GM19043 (cell line): ENCODE results near the gene OR3A3.
"Not testable (repeated sequence)": the region's sequence is repeated elsewhere in the genome, so short reads cannot be mapped to it uniquely, and the experiment has no call there.

ENCODE experiments used
- ATAC-seq: cut with Tn5 transposase; IDR thresholded peaks from one replicate; pipeline ENCODE4 v1.9.1; 2021; ENCODE audit warnings: low read depth; ENCODE audit not compliant: unreplicated experiment

OR3A3 gene

DNA sequence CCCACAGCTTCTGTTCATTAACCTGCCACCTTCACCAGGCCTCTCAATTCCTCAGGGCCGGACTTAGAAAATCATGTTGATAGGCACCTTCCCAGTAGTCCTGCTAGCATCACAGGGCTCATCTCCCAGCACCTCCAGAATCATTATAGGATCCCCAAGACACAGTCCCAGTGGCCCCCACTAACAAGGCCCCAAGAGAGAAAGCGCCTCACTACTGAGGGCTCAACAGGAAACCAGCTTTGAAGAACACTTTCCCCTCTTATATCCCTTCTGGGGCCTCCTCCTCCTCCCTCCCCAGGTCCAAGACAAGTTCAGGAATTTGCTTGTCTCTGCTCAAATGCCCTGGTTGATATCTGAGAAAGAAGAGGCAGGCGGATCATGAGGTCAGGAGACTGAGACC, at the start of gene OR3A3:
OR3A3 (plus strand) TSS at position 301 of the 400 bp plus-strand sequence.
- ATAC-seq, result no peak

GRCh38 chr17:3371167-3371566, 40.0 kb upstream of the OR3A3 start:
- ATAC-seq, result not testable (repeated sequence)

GRCh38 chr17:3378321-3378720, 32.8 kb upstream of the OR3A3 start:
- no peak for ATAC-seq

GRCh38 chr17:3381957-3382356, 29.2 kb upstream of the OR3A3 start:
- ATAC-seq, result no peak

GRCh38 chr17:3385869-3386816, 25.0 kb upstream of the OR3A3 start, which contains the start of gene OR3A2:
Gene OR3A2, minus strand, starts transcription at chr17:3386308.
- no peak for ATAC-seq

GRCh38 chr17:3389791-3390190, 21.4 kb upstream of the OR3A3 start:
- ATAC-seq, result no peak

GRCh38 chr17:3397801-3398200, 13.4 kb upstream of the OR3A3 start:
- not testable (repeated sequence) for ATAC-seq

GRCh38 chr17:3398310-3398709, 12.9 kb upstream of the OR3A3 start, which contains the start of gene OR1E1:
Gene OR1E1, minus strand, starts transcription at chr17:3398410. Its CDS starts 0 bp downstream, at chr17:3398410.
- no peak for ATAC-seq

DNA sequence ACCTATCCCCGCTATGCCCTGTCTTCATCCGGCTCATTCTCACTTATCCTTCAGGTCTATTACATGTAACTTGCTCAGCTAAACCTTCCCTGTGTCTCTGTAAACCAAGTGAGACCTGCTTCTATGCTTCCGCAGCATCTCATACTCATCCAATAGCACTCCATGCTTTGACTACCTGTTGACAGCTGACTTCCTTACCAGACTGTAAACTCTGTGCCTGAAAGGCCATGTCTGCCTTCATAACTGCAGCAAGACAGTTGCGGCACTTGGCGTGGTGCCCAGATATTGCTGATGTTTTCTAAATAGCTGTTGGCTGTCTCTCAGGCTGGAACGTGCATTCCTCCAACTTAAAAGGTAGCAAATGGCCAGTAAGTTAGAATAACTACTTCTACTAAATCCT, 11.1 kb upstream of the OR3A3 start:
- no peak for ATAC-seq

DNA sequence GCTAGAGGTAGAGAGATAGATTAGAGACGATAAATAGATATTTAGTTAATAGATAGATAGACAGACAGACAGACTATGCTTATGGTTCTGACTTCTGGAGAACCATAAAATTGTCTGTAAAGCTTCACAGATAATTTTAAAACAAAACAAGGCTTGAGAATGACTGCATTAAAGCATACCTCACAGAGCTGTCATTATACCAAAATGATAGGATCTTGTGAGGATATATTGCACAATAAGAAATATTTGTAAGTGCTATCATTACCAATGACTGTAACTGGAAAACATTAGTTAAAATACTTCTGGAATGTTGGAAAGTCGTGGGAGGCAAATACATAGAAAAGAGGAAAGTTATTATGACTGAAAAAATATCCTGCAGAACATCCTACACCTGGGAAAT, 9.4 kb upstream of the OR3A3 start:
- ATAC-seq, result no peak

DNA sequence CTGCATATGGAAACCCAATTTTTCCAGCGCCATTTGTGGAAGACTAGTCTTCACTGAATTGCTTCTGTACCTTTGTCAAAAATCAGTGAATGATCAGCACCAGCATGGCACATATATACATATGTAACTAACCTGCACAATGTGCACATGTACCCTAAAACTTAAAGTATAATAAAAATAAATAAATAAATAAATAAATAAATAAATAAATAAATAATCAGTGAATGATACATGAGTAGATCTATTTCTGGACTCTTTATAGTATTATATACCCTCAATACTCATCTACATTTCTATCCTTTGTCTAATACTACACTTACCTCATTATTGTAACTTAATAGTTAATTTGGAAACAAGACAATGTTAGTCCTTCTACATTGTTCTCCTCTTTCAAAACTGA, 7.3 kb upstream of the OR3A3 start:
- not testable (repeated sequence) for ATAC-seq

DNA sequence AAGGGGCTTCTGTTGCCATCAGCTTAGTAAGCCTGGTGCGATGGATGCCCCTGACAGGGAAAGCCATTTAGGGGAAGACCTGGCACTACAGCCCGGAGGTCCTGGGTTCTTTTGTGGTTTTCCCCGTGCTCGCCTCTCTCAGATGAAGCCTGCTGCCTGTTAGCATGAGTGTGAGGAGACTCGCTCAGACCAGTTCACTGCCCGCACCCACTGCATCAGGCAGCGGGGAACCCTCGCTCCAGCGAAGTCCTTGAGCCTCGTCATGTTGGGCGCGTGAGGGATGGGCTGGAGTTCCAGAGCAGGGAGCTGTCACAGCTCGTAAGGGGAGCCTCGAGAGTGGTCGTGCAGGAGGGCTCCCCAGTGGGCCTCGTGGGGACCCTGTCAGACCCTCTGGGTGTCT, 1.0 kb downstream of the OR3A3 start:
- not testable (repeated sequence) for ATAC-seq

- ATAC-seq, result no peak
Observed at GRCh38 chr17:3415610-3416009, 4.4 kb downstream of the OR3A3 start.

DNA sequence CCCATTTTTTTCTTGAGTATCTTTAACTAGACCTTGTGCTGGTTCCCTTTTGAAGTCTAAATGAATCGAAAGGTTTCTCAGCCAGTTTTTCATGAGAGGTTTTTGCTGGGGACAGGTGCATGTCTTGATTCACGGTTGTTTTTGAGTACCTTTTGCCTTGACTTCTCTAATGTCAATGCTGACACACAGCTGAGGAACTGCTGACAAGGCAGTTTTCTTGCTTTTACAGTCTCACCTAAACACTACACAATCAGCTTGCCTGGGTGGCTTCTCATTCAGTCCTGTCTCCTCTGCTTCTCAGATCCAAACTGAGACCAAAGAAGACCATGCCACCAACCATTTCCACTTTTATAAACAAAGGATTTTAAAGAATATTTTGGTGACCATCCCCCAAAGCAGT, 7.1 kb downstream of the OR3A3 start:
- no peak for ATAC-seq

GRCh38 chr17:3433215-3433614, 22.0 kb downstream of the OR3A3 start:
- ATAC-seq, result not testable (repeated sequence)

- ATAC-seq, result no peak
Observed at GRCh38 chr17:3433741-3434140, 22.6 kb downstream of the OR3A3 start, which contains the start of gene OR1E2. Gene OR1E2, minus strand, starts transcription at chr17:3433841. Its CDS starts 0 bp downstream, at chr17:3433841.

DNA sequence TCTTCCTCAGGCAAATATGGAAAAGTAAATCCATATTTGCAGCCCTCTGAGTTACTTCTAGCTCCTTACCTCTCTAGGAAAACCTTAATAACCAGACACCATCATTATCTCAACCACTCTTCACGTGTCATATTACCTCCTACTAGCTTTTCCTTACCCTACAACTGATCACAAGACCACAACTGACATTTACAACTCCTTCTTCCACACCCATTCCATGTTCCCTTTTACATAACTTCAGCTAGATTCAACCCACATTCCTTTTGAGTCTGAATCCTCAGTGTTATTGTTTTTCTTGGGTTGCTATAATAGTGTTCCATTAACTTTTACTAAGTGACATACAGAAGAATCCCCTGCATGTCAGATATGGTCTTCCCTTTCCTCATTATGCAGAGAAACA, 27.2 kb downstream of the OR3A3 start:
- ATAC-seq, result no peak

- no peak for ATAC-seq
Observed at GRCh38 chr17:3440451-3440850, 29.3 kb downstream of the OR3A3 start.

GRCh38 chr17:3447625-3448024, 36.5 kb downstream of the OR3A3 start:
- no peak for ATAC-seq

DNA sequence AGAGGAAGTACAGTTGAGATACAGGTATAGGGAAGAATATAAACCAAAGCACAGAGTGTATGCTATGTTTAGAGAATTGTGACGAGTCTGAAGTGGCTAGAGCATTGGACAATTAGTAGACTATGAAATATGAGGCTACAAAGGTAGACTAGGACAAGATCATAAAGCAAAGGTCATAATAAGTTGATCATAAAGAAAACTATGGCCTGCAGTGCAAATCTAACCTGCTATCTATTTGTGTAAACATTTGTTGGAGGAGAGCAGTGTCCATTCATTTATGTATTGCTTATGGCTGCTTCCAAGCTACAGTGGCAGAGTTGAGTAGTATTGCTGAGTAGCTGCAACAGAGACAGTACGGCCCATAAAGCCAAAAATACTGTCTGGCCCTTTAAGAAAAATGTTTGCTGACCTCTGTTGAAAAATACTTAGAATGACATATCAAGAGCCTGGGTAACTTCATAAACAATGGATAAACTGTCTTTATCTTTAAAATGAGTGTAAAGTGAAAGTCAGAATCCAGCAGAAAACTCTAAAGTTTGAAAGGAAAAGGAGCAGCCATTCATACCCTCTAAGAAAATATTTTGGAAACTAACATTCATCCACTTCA, 37.0 kb downstream of the OR3A3 start:
- ATAC-seq, result no peak

- not testable (repeated sequence) for ATAC-seq
Observed at GRCh38 chr17:3466355-3466754, 55.2 kb downstream of the OR3A3 start.

DNA sequence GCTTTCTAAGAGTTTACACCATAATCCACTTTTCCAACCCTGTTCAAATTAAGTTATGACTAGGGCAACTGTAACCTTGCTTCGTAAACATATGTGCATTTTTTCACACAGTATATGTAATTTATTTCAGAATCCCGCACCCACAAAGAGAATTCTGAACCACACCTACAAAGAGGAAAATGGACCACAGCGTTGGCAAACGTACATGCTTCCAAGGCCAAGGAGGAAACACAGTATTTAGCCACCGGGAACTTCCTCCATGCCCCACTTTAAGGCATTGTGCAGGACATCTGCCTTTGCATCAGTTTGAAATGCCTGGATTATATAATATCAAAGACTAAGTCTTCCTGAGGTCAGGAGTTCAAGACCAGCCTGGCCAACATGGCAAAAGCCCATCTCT, 58.4 kb downstream of the OR3A3 start:
- no peak for ATAC-seq
